Glutamatergic neuron (in vitro differentiated cells): Measurements from ENCODE around the gene ITFG1. TPM values are rescaled to one million over a fixed set of nuclear protein-coding genes. Genes with fewer than 3 reads are reported as not detected.
"Not testable (repeated sequence)": the region's sequence is repeated elsewhere in the genome, so short reads cannot be mapped to it uniquely, and the experiment has no call there.

Experiments
- DNase-seq: peaks from one replicate; pipeline ENCODE4 v3.0.0; 2022
- H3K27ac Mint-ChIP-seq: one replicate; pipeline ENCODE4 v1.8.0; 2020; ENCODE audit warnings: mild to moderate bottlenecking, mixed read lengths, inconsistent platforms; ENCODE audit not compliant: unreplicated experiment
- H3K27me3 Mint-ChIP-seq: one replicate; pipeline ENCODE4 v1.8.0; 2020; ENCODE audit warnings: mild to moderate bottlenecking, moderate library complexity, mixed read lengths, inconsistent platforms; ENCODE audit not compliant: unreplicated experiment
- H3K36me3 Mint-ChIP-seq: one replicate; pipeline ENCODE4 v1.8.0; 2020; ENCODE audit warnings: mild to moderate bottlenecking, mixed read lengths, inconsistent platforms; ENCODE audit not compliant: unreplicated experiment
- H3K4me1 Mint-ChIP-seq: one replicate; pipeline ENCODE4 v1.8.0; 2020; ENCODE audit warnings: mild to moderate bottlenecking, low read depth, mixed read lengths, inconsistent platforms; ENCODE audit not compliant: unreplicated experiment
- H3K4me3 Mint-ChIP-seq: one replicate; pipeline ENCODE4 v1.8.0; 2020; ENCODE audit warnings: mild to moderate bottlenecking, mixed read lengths, inconsistent platforms; ENCODE audit not compliant: unreplicated experiment
- H3K9me3 Mint-ChIP-seq: one replicate; pipeline ENCODE4 v1.8.0; 2020; ENCODE audit warnings: mild to moderate bottlenecking, moderate library complexity, mixed read lengths, inconsistent platforms; ENCODE audit not compliant: unreplicated experiment
- total RNA-seq: library from RNA; stranded (reverse); fragmentation: NEBNext Ultra II Directional; extraction: Animal tissue kit (Norgen Biotek cat#: 25700); gene quantifications from one replicate; pipeline ENCODE4 v1.2.1, GENCODE V29; 2021; ENCODE audit not compliant: unreplicated experiment
- TF ChIP-seq, protein P1 (sequence below): fragments of 200-600 bp; sonication (generic); IDR thresholded peaks from one replicate; pipeline ENCODE4 v1.5.0; 2021; ENCODE audit not compliant: partially characterized antibody, unreplicated experiment

ITFG1 gene
- total RNA-seq, 1 donor from 2014 or later = 68.7 TPM

DNA sequence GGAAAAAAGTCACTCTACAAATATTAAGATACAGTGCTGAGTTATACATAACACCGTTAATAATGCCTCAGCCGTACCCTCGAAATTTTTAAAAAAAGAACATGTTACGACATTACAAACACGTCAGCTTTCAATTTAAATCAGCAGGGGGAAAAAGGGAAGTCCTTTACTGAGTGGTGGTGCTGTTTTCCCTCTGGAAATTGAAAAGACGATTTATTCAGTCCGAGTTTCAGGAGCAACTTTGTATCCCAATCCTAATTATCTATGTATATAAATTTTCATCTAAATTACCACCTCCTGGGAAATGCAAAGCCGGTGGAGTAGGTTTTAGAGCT, 318.4 kb downstream of the ITFG1 start:
- no peak for DNase-seq
- peaks cover 8% of the 10 kb centered on the region for H3K4me1 Mint-ChIP-seq

DNA sequence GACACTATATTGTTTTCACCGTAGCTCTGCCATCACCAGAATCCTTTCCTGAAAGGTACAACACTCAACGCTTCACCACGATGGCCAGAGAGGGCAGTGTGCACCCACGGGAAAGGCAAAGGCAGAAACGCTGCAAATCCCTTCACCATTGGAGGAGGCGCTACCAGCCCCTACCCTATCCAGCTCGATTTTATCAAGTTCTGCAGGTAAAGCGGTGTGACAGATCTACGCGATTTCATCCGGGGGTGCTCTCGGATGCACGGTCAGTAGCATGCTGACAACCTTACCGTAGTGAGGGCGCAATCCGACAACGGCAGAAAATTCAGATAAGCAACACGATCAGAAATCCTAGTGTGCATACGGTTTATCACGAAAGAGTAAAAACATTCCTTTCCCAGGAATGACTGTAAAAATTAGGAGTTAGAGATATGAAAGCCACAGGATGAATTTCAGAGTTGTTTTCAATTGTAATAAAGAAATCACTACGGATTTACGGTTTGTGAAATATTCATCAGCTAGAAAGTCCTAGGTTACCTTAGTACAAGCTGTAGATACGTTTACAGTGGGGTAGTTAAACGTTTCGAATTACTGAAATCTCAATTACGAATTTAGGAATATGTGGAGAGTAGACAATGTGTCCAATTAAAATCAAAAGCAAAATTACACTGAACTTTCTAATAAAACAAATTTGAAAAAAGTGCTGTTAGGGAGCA, 318.9 kb downstream of the ITFG1 start:
- Mint-ChIP-seq H3K4me3 (peak overlapping the region; percentile 92), H3K9me3 (peaks cover 11% of the 10 kb centered on the region), H3K4me1 (peaks cover 8% of the 10 kb centered on the region), H3K36me3 (no peaks in the 10 kb centered on the region), H3K27me3 (peaks cover 12% of the 10 kb centered on the region), H3K27ac (peak overlapping the region; percentile 69)
- TF ChIP-seq, protein P1, sequence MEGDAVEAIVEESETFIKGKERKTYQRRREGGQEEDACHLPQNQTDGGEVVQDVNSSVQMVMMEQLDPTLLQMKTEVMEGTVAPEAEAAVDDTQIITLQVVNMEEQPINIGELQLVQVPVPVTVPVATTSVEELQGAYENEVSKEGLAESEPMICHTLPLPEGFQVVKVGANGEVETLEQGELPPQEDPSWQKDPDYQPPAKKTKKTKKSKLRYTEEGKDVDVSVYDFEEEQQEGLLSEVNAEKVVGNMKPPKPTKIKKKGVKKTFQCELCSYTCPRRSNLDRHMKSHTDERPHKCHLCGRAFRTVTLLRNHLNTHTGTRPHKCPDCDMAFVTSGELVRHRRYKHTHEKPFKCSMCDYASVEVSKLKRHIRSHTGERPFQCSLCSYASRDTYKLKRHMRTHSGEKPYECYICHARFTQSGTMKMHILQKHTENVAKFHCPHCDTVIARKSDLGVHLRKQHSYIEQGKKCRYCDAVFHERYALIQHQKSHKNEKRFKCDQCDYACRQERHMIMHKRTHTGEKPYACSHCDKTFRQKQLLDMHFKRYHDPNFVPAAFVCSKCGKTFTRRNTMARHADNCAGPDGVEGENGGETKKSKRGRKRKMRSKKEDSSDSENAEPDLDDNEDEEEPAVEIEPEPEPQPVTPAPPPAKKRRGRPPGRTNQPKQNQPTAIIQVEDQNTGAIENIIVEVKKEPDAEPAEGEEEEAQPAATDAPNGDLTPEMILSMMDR = peak; percentile 72
- peak; percentile 88 for DNase-seq

More for the DNA sequence above, 318.4 kb downstream of the ITFG1 start:
- Mint-ChIP-seq H3K27me3 (peaks cover 12% of the 10 kb centered on the region), H3K36me3 (no peaks in the 10 kb centered on the region), H3K4me3 (peak overlapping the region; percentile 92), H3K27ac (peak overlapping the region; percentile 69), H3K9me3 (peaks cover 11% of the 10 kb centered on the region)
- TF ChIP-seq, protein P1 = no peak

DNA sequence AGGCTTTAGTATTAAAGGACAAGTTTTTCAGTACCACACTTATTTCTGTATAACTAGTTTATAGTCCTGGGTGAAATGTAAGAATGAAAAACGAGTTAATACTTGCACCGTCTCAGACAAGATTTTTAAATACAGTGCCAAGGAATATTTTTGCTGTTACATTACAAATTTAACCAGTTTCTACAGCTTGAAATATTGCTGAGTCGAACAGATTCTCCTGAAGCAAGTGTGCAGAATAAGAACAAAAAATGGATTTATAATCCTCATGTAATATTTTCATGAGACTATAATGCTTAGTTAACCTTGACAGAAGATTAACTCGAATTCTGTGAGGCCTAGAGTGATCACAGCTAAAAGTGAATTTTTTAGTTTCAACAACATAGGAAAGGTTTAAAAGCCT, 320.2 kb downstream of the ITFG1 start:
- no peak for DNase-seq
- Mint-ChIP-seq H3K4me1 (peaks cover 8% of the 10 kb centered on the region), H3K27me3 (peaks cover 10% of the 10 kb centered on the region), H3K4me3 (no peak overlapping the region), H3K9me3 (peaks cover 11% of the 10 kb centered on the region), H3K36me3 (no peaks in the 10 kb centered on the region), H3K27ac (no peak overlapping the region)
- TF ChIP-seq, protein P1 = no peak

DNA sequence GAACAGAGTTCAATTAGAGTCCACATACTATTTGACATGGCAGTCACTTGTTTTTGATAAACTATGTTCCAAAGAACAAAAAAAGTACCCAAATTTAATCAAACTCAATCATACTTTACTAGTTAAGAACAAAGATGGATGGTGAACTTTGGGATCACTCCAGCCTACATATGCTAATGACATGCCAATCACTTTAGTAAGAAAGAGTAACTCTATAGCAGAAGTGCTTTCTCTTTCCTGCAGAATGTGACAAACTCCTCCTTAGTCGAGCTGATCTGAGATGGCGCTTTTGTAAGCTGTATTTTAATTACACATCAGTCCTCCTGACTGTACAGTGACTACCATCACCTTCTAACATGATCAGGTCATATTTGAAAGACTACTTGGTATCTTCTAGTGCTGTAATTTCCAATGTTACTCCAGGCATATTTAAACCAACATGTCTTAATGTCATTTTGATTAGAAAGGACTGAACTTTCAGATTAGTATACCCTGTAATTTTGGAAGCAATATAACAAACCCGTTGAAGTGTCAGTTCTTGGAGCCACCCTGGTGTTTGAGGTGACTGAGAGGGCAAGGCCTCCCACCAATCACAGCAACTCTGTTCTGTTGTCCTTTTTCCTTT, 321.2 kb downstream of the ITFG1 start:
- H3K4me3 Mint-ChIP-seq = no peak overlapping the region
- TF ChIP-seq, protein P1 = no peak
- peaks cover 6% of the 10 kb centered on the region for H3K9me3 Mint-ChIP-seq
- peaks cover 4% of the 10 kb centered on the region for H3K27me3 Mint-ChIP-seq
- peaks cover 8% of the 10 kb centered on the region for H3K4me1 Mint-ChIP-seq
- H3K36me3 Mint-ChIP-seq = no peaks in the 10 kb centered on the region
- DNase-seq = no peak
- no peak overlapping the region for H3K27ac Mint-ChIP-seq

DNA sequence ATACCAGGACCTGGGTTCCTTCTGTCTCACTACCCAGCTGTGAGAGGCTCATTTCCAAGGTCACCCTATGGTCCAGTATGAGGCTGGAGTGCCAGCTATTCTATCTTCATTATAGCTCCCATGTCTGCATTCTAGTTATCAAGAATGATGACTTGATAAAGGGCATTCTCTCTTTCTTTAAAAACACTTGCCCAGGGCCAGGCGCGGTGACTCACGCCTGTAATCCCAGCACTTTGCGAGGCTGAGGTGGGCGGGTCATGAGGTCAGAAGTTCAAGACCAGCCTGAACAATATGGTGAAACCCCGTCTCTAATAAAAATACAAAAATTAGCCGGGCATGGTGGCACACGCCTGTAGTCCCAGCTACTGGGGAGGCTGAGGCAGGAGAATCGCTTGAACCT, 322.9 kb downstream of the ITFG1 start:
- H3K4me3 Mint-ChIP-seq, DNase-seq, H3K36me3 Mint-ChIP-seq, H3K27me3 Mint-ChIP-seq, H3K27ac Mint-ChIP-seq, H3K9me3 Mint-ChIP-seq, H3K4me1 Mint-ChIP-seq: not testable (repeated sequence)
